Activated CD8-positive, alpha-beta memory T cell treated with anti-CD3 and anti-CD28 coated beads for 48 hours (primary cell): ENCODE results near the gene HECTD2.
"Not testable (repeated sequence)": the region's sequence is repeated elsewhere in the genome, so short reads cannot be mapped to it uniquely, and the experiment has no call there.

Source experiments
- DNase-seq, 3 experiments: peaks; one replicate each; pipeline ENCODE4 v3.0.0-alpha.2; 2020; ENCODE audit warnings: low read depth in 2 of 3, low spot score in 2 of 3

HECTD2 gene

DNA sequence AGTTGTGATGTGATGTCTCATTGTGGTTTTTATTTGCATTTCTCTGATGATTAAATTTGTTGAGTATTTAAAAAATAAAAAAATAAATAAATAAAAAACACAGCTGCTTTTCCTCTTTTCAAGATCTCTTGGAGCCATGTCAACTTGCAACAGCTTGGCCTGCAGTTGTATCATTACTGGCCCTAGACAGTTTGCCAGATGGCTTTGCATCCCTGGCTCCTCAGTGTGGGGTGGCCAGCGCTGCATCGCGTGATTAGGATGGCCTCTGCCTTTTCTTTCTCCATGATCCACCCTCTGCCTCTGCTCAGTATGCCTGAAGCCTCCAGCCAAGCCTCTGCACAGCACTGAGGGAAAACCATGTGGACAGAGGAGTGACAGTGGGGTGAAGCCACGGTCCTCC lies 126.0 kb downstream of the HECTD2 start:
- DNase-seq, result no peak

- no peak for DNase-seq
Observed at GRCh38 chr10:91536733-91537132, 126.6 kb downstream of the HECTD2 start.

DNA sequence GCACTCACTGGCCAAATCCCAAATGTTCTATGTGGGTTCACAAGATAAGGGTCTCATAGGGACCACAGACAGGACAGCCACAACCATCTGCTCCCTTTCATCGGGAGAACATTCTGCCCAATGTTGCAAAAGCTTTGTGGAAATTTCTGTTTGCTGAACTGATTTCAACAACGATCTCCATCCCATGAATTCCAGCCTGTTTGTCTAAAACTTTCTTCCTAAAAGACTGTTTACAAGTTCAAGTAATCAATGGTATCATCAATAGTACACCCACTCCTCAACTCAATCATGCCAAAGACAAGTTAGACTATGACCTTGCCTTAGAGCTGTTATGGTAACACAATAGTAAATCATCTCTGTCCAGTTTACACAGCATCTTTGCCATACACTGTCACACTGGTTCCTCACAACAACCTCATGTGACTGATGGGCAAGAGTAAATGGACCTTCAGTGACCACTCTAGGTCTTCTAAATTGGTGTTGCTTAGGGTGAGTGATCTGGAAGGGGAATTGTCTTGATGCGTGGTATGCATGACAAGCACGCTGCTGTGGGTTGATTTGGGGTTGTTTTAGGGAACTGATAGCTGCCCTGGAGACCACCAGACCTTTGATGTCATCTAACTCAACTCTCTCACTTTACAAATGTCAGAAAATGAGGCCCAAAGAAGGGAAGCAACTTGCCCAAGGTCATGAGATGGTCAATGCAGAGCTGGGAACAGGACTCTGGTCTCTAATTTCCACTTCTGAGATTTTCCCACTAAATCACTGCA lies 127.7 kb downstream of the HECTD2 start:
- no peak for DNase-seq

GRCh38 chr10:91539930-91540329 lies 129.8 kb downstream of the HECTD2 start:
- DNase-seq, result no peak

DNA sequence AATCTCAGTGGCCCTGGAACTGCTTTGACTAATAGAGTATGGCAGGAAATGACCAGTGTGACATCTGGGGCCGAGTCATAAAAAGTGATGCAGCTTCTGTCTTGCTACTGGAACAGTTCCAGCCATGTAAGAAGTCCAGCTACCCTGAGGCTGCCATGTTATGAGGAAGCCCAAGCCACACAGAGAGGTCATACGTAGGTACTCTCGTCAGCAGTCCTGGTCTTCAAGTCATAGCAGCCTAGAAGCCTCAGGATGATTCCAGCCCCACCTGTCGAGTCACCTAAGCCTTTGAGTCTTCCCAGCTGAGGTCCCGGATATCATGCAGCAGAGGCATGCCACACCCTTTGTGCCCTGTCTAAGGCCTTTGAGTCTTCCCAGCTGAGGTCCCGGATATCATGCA lies 130.6 kb downstream of the HECTD2 start:
- DNase-seq, result no peak

- no peak for DNase-seq
Observed at GRCh38 chr10:91541481-91541880, 131.3 kb downstream of the HECTD2 start.

GRCh38 chr10:91545384-91545783 lies 135.2 kb downstream of the HECTD2 start:
- DNase-seq, result no peak

GRCh38 chr10:91545838-91546237 lies 135.7 kb downstream of the HECTD2 start:
- no peak for DNase-seq

GRCh38 chr10:91549262-91549661 lies 139.1 kb downstream of the HECTD2 start:
- no peak for DNase-seq

- DNase-seq, result no peak
Observed at GRCh38 chr10:91550021-91550420, 139.9 kb downstream of the HECTD2 start.

DNA sequence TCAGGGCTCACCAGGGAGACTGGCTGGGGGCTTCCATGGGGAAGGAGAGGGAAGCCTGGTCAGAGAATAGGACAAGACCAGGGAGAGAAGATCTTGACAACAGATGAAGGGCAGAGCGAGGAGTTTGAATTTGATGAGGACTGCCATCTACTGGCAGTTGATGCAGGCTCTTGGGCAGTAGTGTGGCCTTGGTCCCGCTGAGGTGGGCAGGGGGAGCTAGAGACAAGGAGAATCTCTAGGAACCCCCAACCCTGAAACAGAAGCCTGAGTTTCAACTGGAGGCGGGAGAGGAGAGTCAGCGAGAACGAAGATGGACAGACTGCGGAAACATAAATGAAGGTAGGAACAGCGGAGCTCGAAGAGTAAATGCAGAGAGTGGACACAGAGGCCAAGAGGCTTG lies 141.7 kb downstream of the HECTD2 start:
- no peak for DNase-seq

DNA sequence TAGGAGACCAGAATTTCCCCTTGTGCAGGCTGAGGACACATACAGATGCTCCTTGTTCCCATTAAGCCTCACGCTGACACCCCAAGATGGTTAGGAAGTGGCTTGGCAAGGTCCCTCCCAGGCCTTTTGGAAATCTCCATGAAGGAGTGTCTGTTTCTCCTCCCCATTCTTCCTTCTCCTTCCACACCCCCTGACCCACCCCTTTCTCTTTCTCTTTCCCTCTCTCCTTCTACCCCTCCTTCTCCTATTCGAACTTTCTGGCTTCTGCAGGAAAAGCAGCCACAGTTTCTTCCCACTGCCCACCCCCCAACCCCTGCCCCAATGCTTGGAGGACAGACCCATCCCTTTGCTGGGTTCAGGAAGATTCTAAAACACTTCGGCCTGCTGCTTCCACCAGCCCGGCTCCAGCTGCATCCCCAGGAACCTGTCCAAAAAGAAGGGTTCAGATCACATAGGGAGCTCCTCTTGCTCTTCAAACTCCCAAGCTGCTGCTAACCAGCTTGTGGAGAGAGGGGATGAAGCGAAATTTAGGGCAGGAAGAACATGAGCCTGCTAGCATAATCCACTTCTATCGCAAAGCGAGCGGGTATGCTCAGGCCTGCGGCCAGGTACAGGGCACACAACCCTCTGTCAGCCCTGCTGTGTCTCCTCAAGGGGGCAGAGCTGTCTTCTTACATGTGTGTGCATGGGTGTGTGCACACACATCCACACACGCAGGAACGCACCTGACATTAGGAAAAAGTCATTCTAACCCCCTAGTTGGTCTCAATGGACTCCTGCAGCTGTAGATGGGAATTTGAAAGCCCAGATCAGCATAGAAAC lies 142.3 kb downstream of the HECTD2 start:
- no peak for DNase-seq

DNA sequence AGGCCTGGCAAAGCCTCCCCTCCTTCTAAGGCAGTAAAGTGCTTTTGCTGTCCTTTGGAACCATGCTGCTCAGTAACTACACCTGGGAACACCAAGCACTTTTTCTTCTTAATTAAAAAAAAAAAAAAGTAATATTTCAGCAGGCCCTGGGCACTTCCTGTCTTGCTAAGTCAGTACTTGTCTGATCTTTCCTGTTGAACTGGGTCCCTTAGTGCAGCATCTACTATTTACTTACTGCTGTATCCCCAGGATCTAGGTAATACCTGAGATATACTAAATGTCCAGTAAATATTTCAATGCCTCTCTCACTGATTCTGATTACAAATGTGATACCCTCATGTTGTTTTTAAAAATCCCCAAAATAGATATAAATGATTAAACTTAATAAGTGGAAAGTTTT lies 145.3 kb downstream of the HECTD2 start:
- no peak for DNase-seq

GRCh38 chr10:91556691-91557566 lies 146.8 kb downstream of the HECTD2 start:
- DNase-seq, result no peak

- no peak for DNase-seq
Observed at GRCh38 chr10:91557651-91558111, 147.5 kb downstream of the HECTD2 start.

DNA sequence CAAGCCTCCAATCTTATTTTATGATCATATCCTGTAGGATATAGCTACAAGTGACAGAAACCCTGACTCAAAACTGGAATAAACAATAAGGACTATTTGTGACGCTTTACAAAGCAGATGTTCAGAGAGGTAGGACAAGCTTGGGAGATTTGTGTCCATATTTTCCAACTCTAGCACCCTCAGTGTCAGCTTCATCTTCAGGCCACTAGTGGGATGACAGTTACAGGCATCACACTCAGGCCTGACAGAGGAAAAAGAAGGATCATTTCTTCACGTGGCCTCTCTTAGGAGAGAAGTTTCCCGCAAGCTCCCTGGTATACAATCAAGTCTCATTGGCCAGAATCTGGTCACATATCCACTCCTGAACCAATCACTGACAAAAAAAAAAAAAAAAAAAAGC lies 148.3 kb downstream of the HECTD2 start:
- no peak for DNase-seq

DNA sequence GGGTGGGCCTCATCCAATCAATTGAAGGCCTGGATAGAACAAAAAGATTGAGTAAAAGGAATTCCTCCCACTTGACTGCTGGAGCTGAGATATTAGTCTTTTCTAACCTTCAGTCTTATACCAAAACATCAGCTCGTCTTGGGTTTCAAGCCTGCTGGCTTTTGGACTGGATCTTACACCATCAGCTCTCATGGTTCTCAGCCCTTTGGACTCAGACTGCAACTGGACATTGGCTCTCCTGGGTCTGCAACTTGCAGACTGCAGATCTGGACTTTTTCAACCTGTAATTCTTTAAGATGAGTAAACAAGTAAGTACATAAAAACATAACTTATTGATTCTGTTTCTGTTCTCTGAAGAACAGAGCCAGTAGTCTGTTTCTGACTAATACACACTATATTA lies 149.0 kb downstream of the HECTD2 start:
- no peak for DNase-seq

DNA sequence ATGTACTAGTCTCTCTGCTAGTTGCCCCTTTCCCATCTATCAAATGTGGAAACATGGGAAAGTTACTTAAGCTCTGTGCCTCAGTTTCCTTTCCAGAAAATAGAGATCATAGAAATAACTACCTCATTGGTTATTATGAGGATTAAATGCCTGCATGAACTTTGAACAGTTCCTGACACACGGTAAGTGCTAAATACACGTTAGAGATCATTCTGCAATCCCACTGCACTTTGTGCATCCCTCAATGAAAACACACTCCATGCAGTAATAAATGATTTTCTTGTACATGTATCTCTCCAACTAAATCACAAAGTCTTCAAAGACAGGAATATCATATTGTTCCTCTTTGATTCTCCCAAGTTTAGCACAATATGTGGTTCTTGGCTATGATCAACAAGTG lies 149.6 kb downstream of the HECTD2 start:
- DNase-seq, result no peak

- DNase-seq, result not testable (repeated sequence)
Observed at GRCh38 chr10:91560827-91561226, 150.7 kb downstream of the HECTD2 start.

DNA sequence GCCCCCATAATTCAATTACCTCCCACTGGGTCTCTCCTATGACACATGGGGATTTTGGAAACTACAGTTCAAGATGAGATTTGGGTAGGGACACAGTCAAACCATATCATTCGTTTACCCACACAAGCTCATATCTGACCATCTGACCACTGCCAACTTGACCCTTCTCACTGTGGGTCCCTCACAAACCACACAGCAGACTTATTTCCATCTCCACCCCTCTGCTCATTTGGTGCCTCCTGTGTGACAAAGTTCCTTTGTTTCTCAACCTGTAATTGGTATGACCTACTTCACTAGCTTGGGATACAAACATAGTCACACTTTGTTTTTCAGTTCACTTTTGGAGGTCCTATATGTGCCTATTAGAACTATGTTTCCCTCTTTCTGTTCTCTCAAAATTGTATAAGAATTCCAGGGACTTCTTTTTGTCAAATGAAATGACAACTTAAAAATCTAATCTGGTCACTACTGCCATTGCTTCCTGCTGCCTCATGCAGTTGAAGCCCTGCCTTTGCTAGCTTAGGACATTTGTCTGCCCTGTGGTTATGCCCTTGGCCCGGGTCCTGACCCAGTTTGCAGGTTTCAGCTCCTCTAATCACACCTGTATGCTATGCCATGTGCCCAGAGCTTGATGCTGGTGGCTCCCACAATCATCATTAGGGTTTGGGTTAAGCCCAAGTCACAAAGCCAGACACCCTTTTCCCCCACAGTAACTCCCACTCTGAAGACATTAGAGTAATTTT lies 152.9 kb downstream of the HECTD2 start:
- no peak for DNase-seq

DNA sequence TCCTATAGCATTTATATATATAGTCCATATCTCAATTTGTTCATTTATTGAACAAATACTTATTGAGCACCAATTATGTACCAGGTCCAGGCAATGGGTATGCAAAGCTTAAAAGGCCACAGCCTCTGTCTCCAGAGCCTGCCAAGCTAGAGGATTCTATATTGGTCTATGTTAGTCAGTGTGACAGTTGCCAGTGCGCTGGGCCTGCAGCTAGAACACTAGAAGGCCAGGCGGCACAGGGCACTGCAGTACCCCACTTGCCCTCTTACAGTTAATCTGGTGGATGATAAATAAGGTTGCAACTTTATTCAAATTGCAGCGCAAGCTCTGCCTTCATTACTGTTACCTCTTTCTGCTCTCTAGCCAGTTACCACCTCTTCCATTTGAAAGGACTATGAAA lies 153.9 kb downstream of the HECTD2 start:
- no peak for DNase-seq
